SK-N-SH (cell line): ENCODE results near the gene OGDHL. TPM values are rescaled to one million over a fixed set of nuclear protein-coding genes. Genes with fewer than 3 reads are reported as not detected.

ENCODE experiments used
- CTCF ChIA-PET: fragments of 300-600, 350-600 bp; formaldehyde crosslinking; extraction: SDS; loops from one replicate; lab custom pipeline; 2021; lab: Yijun Ruan, JAX
- POLR2A ChIA-PET: fragments of 350-600 bp; sonication (Branson Sonifier 250); formaldehyde crosslinking; extraction: SDS; loops from one replicate; lab custom pipeline; 2020; ENCODE audit warnings: antibody characterized with exemption, inconsistent platforms; lab: Yijun Ruan, JAX
- DNase-seq: peaks from one replicate; pipeline ENCODE4 v3.0.0; 2012
- H2AFZ ChIP-seq: fragments of 200-600 bp; sonication (generic); 2 replicates; pipeline ENCODE4 v1.8.1; 2016; ENCODE audit warnings: antibody characterized with exemption, mild to moderate bottlenecking, low read depth
- H3F3A ChIP-seq: fragments of 200-600 bp; sonication (generic); replicated peaks from 2 replicates; pipeline ENCODE3; 2016; ENCODE audit warnings: antibody characterized with exemption, mild to moderate bottlenecking; ENCODE audit not compliant: insufficient read depth
- H3K27ac ChIP-seq, 2 experiments: fragments of 200-500 bp in 1 of 2; fragments of 200-600 bp in 1 of 2; sonication (Bioruptor generic) in 1 of 2; sonication (generic), shearing (Covaris generic) in 1 of 2; 2 replicates each; pipeline versions ENCODE4 v1.5.1 to v1.6.1; 2014 to 2016; ENCODE audit warnings: low read depth in 2 of 2, inconsistent platforms in 1 of 2, low read length in 1 of 2, mild to moderate bottlenecking in 1 of 2, mixed read lengths in 1 of 2
- H3K27me3 ChIP-seq: fragments of 200-600 bp; sonication (generic), shearing (Covaris generic); 2 replicates; pipeline ENCODE4 v1.6.1; 2016; ENCODE audit warnings: mixed run types; ENCODE audit not compliant: insufficient read depth
- H3K36me3 ChIP-seq, 2 experiments: fragments of 200-500 bp in 1 of 2; fragments of 200-600 bp in 1 of 2; sonication (Bioruptor generic) in 1 of 2; sonication (generic) in 1 of 2; replicated peaks in 1 of 2; 2 replicates each; pipeline versions ENCODE3 to v1.5.1; 2014 to 2016; ENCODE audit warnings: low read length in 1 of 2, mild to moderate bottlenecking in 1 of 2; ENCODE audit not compliant: insufficient read depth in 2 of 2, control insufficient read depth in 1 of 2
- H3K4me1 ChIP-seq, 2 experiments: fragments of 200-500 bp in 1 of 2; fragments of 200-600 bp in 1 of 2; sonication (Bioruptor generic) in 1 of 2; sonication (generic), shearing (Covaris generic) in 1 of 2; 2 replicates each; pipeline versions ENCODE4 v1.5.1 to v1.6.1; 2014 to 2016; ENCODE audit warnings: low read depth in 1 of 2, low read length in 1 of 2, mixed run types in 1 of 2; ENCODE audit not compliant: insufficient read depth in 2 of 2, control insufficient read depth in 1 of 2
- H3K4me2 ChIP-seq: fragments of 200-600 bp; sonication (generic), shearing (Covaris generic); 2 replicates; pipeline ENCODE4 v1.6.1; 2017; ENCODE audit warnings: mixed run types
- H3K4me3 ChIP-seq, 2 experiments: fragments of 200-500 bp in 1 of 2; fragments of 200-600 bp in 1 of 2; sonication (Bioruptor generic) in 1 of 2; sonication (generic), shearing (Covaris generic) in 1 of 2; 2 replicates each; pipeline versions ENCODE4 v1.5.1 to v1.8.1; 2014 to 2016; ENCODE audit warnings: low read depth in 2 of 2, inconsistent platforms in 1 of 2, low read length in 1 of 2, mild to moderate bottlenecking in 1 of 2, mixed read lengths in 1 of 2, moderate library complexity in 1 of 2
- H3K79me2 ChIP-seq: fragments of 200-600 bp; sonication (generic); 2 replicates; pipeline ENCODE4 v1.8.1; 2017; ENCODE audit warnings: mild to moderate bottlenecking; ENCODE audit not compliant: insufficient read depth
- H3K9ac ChIP-seq: fragments of 200-600 bp; sonication (generic); 2 replicates; pipeline ENCODE4 v1.6.1; 2017; ENCODE audit warnings: mixed run types
- H3K9me2 ChIP-seq: fragments of 200-600 bp; sonication (generic); 2 replicates; pipeline ENCODE4 v1.6.1; 2017; ENCODE audit warnings: mixed run types
- H3K9me3 ChIP-seq: fragments of 200-600 bp; sonication (generic); 2 replicates; pipeline ENCODE4 v1.6.1; 2017; ENCODE audit warnings: mixed run types, mild to moderate bottlenecking, moderate library complexity
- H4K20me1 ChIP-seq: fragments of 200-600 bp; sonication (generic); 2 replicates; pipeline ENCODE4 v1.6.1; 2017; ENCODE audit warnings: mild to moderate bottlenecking, mixed run types; ENCODE audit not compliant: insufficient read depth
- ELF1 ChIP-seq: IDR thresholded peaks from 2 replicates; pipeline ENCODE4 v1.4.0; 2012
- EP300 ChIP-seq, 2 experiments: IDR thresholded peaks; 2 replicates each; pipeline versions ENCODE4 v1.4.0 to v1.6.1; 2012; ENCODE audit warnings: borderline replicate concordance in 1 of 2, low read depth in 1 of 2, low read length in 1 of 2
- FOXJ3 ChIP-seq: sonication (generic); formaldehyde crosslinking; IDR thresholded peaks from 2 replicates; pipeline ENCODE4 v1.5.1; 2020; ENCODE audit warnings: mild to moderate bottlenecking, missing genetic modification reagents
- GABPA ChIP-seq: IDR thresholded peaks from 2 replicates; pipeline ENCODE4 v1.4.0; 2012; ENCODE audit warnings: low read depth, mild to moderate bottlenecking
- JUND ChIP-seq: IDR thresholded peaks from 2 replicates; pipeline ENCODE4 v1.4.0; 2012
- NFIC ChIP-seq: IDR thresholded peaks from 2 replicates; pipeline ENCODE4 v1.4.0; 2012; ENCODE audit warnings: borderline replicate concordance
- NRF1 ChIP-seq: IDR thresholded peaks from 2 replicates; pipeline ENCODE4 v1.6.1; 2012; ENCODE audit warnings: low read depth, mild to moderate bottlenecking, low read length
- POLR2AphosphoS5 ChIP-seq: IDR thresholded peaks from 2 replicates; pipeline ENCODE4 v1.6.1; 2012; ENCODE audit warnings: low read depth, low read length
- RFX5 ChIP-seq: IDR thresholded peaks from 2 replicates; pipeline ENCODE4 v1.6.1; 2012; ENCODE audit warnings: mild to moderate bottlenecking, improper control_type of control experiment, low read length
- RXRA ChIP-seq: IDR thresholded peaks from 2 replicates; pipeline ENCODE4 v1.4.0; 2012; ENCODE audit warnings: low read depth, mild to moderate bottlenecking, borderline replicate concordance
- TCF12 ChIP-seq: IDR thresholded peaks from 2 replicates; pipeline ENCODE4 v1.4.0; 2012
- YY1 ChIP-seq: IDR thresholded peaks from 2 replicates; pipeline ENCODE4 v1.4.0; 2012; ENCODE audit warnings: low read depth, mild to moderate bottlenecking
- WGBS: methylation state at CpG from one replicate; pipeline ENCODE4 v1.1.6; 2017; ENCODE audit warnings: low lambda C conversion rate; 5-methylcytosine and 5-hydroxymethylcytosine counted together
- polyA plus RNA-seq, 3 experiments: library from polyadenylated mRNA; depleted of rRNA; stranded (reverse); fragments of >200 nt; gene quantifications; 2 replicates each; pipeline ENCODE4 v1.2.3, GENCODE V29; 2012
- TF ChIP-seq, protein P1 (sequence below): fragments of 200-600 bp; sonication (generic); IDR thresholded peaks from 2 replicates; pipeline ENCODE4 v1.6.1; 2017; ENCODE audit warnings: antibody characterized with exemption, mild to moderate bottlenecking, moderate library complexity
- TF ChIP-seq, protein P2 (sequence below): IDR thresholded peaks from 2 replicates; pipeline ENCODE4; 2012
- TF ChIP-seq, protein P3 (sequence below): IDR thresholded peaks from 2 replicates; pipeline ENCODE4 v1.4.0; 2012; ENCODE audit warnings: low read depth, borderline replicate concordance
- TF ChIP-seq, protein P4 (sequence below): IDR thresholded peaks from 2 replicates; pipeline ENCODE4 v1.4.0; 2012; ENCODE audit warnings: low read depth, borderline replicate concordance

OGDHL gene
- polyA plus RNA-seq, 1 of the 3 experiments (the other 2 are of a cell fraction), result 25.4 TPM

DNA sequence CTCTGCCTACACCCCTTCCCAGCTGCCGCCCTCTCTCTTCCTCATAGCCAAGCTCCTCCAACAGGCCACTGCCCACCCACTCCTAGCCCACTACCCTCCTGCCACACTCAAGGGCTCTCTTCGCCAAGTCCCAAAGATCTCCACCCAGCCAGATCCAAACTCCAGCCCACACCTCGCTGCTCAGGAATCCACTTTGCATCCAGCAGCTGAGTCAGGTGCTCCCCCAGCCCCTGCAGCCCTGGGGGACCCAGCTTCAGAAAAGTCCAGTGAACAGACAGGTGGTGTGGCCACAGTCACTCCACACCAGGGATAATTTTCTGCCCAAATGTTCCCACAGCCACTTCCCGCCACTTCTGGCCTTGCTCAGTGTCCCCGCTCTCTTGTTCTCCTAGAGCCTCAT lies 10.9 kb downstream of the OGDHL start:
- ChIA-PET POLR2A (interaction anchor here (1.2 kb wide), 1 partner anchor 8 kb away, joined by 3 read pairs; no protein-coding TSS in a partner anchor), CTCF (no interaction called here)
- Histone ChIP-seq H3F3A (no peaks in the 10 kb centered on the region), H3K9ac (no peak overlapping the region), H3K4me3 (no peak overlapping the region), H3K27ac (no peak overlapping the region), H4K20me1 (no peaks in the 10 kb centered on the region), H3K79me2 (no peaks in the 10 kb centered on the region), H2AFZ (no peak overlapping the region), H3K9me3 (no peaks in the 10 kb centered on the region), H3K4me1 (peaks cover 0 to 3% of the 10 kb centered on the region in 2 experiments; a peak in 1 of 4 replicates), H3K36me3 (peaks cover 0 to 44% of the 10 kb centered on the region in 2 experiments), H3K9me2 (no peaks in the 10 kb centered on the region), H3K27me3 (no peaks in the 10 kb centered on the region), H3K4me2 (no peak overlapping the region)
- TF ChIP-seq, protein P1, sequence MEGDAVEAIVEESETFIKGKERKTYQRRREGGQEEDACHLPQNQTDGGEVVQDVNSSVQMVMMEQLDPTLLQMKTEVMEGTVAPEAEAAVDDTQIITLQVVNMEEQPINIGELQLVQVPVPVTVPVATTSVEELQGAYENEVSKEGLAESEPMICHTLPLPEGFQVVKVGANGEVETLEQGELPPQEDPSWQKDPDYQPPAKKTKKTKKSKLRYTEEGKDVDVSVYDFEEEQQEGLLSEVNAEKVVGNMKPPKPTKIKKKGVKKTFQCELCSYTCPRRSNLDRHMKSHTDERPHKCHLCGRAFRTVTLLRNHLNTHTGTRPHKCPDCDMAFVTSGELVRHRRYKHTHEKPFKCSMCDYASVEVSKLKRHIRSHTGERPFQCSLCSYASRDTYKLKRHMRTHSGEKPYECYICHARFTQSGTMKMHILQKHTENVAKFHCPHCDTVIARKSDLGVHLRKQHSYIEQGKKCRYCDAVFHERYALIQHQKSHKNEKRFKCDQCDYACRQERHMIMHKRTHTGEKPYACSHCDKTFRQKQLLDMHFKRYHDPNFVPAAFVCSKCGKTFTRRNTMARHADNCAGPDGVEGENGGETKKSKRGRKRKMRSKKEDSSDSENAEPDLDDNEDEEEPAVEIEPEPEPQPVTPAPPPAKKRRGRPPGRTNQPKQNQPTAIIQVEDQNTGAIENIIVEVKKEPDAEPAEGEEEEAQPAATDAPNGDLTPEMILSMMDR, result no peak
- TF ChIP-seq, protein P2, sequence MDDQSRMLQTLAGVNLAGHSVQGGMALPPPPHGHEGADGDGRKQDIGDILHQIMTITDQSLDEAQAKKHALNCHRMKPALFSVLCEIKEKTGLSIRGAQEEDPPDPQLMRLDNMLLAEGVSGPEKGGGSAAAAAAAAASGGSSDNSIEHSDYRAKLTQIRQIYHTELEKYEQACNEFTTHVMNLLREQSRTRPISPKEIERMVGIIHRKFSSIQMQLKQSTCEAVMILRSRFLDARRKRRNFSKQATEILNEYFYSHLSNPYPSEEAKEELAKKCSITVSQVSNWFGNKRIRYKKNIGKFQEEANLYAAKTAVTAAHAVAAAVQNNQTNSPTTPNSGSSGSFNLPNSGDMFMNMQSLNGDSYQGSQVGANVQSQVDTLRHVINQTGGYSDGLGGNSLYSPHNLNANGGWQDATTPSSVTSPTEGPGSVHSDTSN, result no peak
- TF ChIP-seq FOXJ3 (CRISPR knock-in tag) (no peak), POLR2AphosphoS5 (no peak), YY1 (no peak), RFX5 (no peak), TCF12 (no peak), EP300 (IDR thresholded peaks at IDR 0.05; ENCODE audit: borderline replicate concordance in 1 of 2, low read depth in 1 of 2, low read length in 1 of 2) (no peak), ELF1 (no peak), JUND (no peak), NFIC (no peak), GABPA (no peak)
- TF ChIP-seq, protein P3, sequence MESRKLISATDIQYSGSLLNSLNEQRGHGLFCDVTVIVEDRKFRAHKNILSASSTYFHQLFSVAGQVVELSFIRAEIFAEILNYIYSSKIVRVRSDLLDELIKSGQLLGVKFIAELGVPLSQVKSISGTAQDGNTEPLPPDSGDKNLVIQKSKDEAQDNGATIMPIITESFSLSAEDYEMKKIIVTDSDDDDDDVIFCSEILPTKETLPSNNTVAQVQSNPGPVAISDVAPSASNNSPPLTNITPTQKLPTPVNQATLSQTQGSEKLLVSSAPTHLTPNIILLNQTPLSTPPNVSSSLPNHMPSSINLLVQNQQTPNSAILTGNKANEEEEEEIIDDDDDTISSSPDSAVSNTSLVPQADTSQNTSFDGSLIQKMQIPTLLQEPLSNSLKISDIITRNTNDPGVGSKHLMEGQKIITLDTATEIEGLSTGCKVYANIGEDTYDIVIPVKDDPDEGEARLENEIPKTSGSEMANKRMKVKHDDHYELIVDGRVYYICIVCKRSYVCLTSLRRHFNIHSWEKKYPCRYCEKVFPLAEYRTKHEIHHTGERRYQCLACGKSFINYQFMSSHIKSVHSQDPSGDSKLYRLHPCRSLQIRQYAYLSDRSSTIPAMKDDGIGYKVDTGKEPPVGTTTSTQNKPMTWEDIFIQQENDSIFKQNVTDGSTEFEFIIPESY, result no peak
- 87% methylated on average over 5 of the region's 5 CpGs for WGBS
- peak; percentile 11 for DNase-seq

DNA sequence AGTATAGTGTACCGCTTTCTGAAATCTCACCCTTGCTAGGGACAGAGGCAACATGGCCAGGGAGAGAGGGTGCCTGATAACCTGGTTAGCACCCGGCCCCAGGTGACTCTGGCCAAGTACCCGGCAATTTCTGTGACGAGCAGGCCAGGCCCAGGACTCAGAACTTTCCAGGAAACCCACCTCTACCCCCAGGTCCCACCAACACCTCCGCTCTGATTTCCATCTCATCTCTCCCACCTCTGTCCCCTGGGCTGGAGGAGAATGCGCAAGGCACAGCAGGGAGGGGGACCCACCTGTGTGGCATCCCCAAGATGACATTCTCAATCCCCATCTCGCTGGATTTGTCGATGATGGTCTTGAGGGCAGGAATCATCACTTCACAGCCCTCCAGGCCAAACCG lies 11.6 kb downstream of the OGDHL start:
- Histone ChIP-seq H3K4me2 (no peak overlapping the region), H3K4me3 (no peak overlapping the region), H3K9me3 (no peaks in the 10 kb centered on the region), H3K9me2 (no peaks in the 10 kb centered on the region), H3K9ac (no peak overlapping the region), H3F3A (no peaks in the 10 kb centered on the region), H2AFZ (no peak overlapping the region), H3K27me3 (no peaks in the 10 kb centered on the region), H3K36me3 (peaks cover 0 to 45% of the 10 kb centered on the region in 2 experiments), H4K20me1 (no peaks in the 10 kb centered on the region), H3K4me1 (no peaks in the 10 kb centered on the region), H3K27ac (no peak overlapping the region), H3K79me2 (no peaks in the 10 kb centered on the region)
- ChIA-PET POLR2A (interaction anchor here (1.2 kb wide), 1 partner anchor 9 kb away, joined by 3 read pairs; no protein-coding TSS in a partner anchor), CTCF (interaction anchor here (1.2 kb wide), 1 partner anchor 155 kb away, joined by 3 read pairs; no protein-coding TSS in a partner anchor)
- 84% methylated on average over 8 of the region's 9 CpGs for WGBS
- TF ChIP-seq EP300 (IDR thresholded peaks at IDR 0.05; ENCODE audit: borderline replicate concordance in 1 of 2, low read depth in 1 of 2, low read length in 1 of 2) (no peak), NRF1 (no peak), ELF1 (no peak), RXRA (no peak)
- TF ChIP-seq, protein P4, sequence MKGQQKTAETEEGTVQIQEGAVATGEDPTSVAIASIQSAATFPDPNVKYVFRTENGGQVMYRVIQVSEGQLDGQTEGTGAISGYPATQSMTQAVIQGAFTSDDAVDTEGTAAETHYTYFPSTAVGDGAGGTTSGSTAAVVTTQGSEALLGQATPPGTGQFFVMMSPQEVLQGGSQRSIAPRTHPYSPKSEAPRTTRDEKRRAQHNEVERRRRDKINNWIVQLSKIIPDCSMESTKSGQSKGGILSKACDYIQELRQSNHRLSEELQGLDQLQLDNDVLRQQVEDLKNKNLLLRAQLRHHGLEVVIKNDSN, result no peak
- TF ChIP-seq, protein P3, result no peak
- TF ChIP-seq, protein P1, result no peak
- peak; percentile 14 for DNase-seq
